GM12873 (cell line): ENCODE results near the gene BTBD19.
A peak's percentile ranks its signal among the peaks of the same experiment; 100 is the strongest.

ENCODE experiments used
- CTCF ChIP-seq: IDR thresholded peaks from 2 replicates; pipeline ENCODE4 v1.5.1; 2012; ENCODE audit warnings: low read depth, mild to moderate bottlenecking, moderate library complexity, low read length, control low read depth; ENCODE audit not compliant: insufficient read depth; ENCODE audit errors: missing control alignments

BTBD19 gene

GRCh38 chr1:44777547-44777946 lies 30.8 kb upstream of the BTBD19 start:
- TF ChIP-seq CTCF = no peak

- no peak for TF ChIP-seq CTCF
Observed at GRCh38 chr1:44777969-44778635, 30.2 kb upstream of the BTBD19 start.

- TF ChIP-seq CTCF = no peak
Observed at GRCh38 chr1:44778705-44779576, 29.4 kb upstream of the BTBD19 start.

GRCh38 chr1:44780583-44781121 lies 27.7 kb upstream of the BTBD19 start:
- no peak for TF ChIP-seq CTCF

GRCh38 chr1:44783697-44784093 lies 24.6 kb upstream of the BTBD19 start:
- no peak for TF ChIP-seq CTCF

GRCh38 chr1:44784094-44785028 lies 24.0 kb upstream of the BTBD19 start:
- peak; percentile 41 for TF ChIP-seq CTCF

GRCh38 chr1:44785029-44785380 lies 23.3 kb upstream of the BTBD19 start:
- no peak for TF ChIP-seq CTCF
